HepG2 (cell line): ENCODE measurements around the gene ACAA2. TPM values are rescaled to one million over a fixed set of nuclear protein-coding genes. Genes with fewer than 3 reads are reported as not detected.

ENCODE experiments used
- ARID3A ChIP-seq: IDR thresholded peaks from 2 replicates; pipeline ENCODE4 v1.6.1; 2012; ENCODE audit warnings: low read depth, low read length, improper control_type of control experiment
- BRF2 ChIP-seq: sonication (generic); formaldehyde crosslinking; IDR thresholded peaks from 2 replicates; pipeline ENCODE4 v1.8.1; 2022; ENCODE audit warnings: mild to moderate bottlenecking, missing genetic modification reagents
- CBX1 ChIP-seq: IDR thresholded peaks from one replicate; pipeline ENCODE4 v1.6.1; 2016; ENCODE audit warnings: antibody characterized with exemption, low read depth
- DMTF1 ChIP-seq: sonication (generic); formaldehyde crosslinking; IDR thresholded peaks from 2 replicates; pipeline ENCODE4 v1.4.0; 2020; ENCODE audit warnings: mild to moderate bottlenecking, missing genetic modification reagents
- GLI4 ChIP-seq: sonication (generic); formaldehyde crosslinking; IDR thresholded peaks from 2 replicates; pipeline ENCODE4 v1.5.1; 2020; ENCODE audit warnings: missing genetic modification reagents, mild to moderate bottlenecking, moderate library complexity, borderline replicate concordance
- HCFC1 ChIP-seq: fragments of 150-350 bp; IDR thresholded peaks from 2 replicates; pipeline ENCODE4 v1.6.1; 2014; ENCODE audit warnings: low read depth, low read length
- HDAC1 ChIP-seq: sonication (generic); formaldehyde crosslinking; IDR thresholded peaks from 2 replicates; pipeline ENCODE4 v1.5.1; 2020; ENCODE audit warnings: mild to moderate bottlenecking, missing genetic modification reagents
- HNF4G ChIP-seq, 2 experiments: sonication (generic) in 1 of 2; formaldehyde crosslinking in 1 of 2; IDR thresholded peaks; 2 replicates each; pipeline versions ENCODE4 v1.4.0 to v1.6.1; 2011 to 2020; ENCODE audit warnings: borderline replicate concordance in 2 of 2, low read depth in 2 of 2, mild to moderate bottlenecking in 2 of 2, low read length in 1 of 2, missing genetic modification reagents in 1 of 2, moderate library complexity in 1 of 2
- HNRNPUL1 ChIP-seq: fragments of 200-400 bp; formaldehyde crosslinking; IDR thresholded peaks from 2 replicates; pipeline ENCODE4 v1.6.1; 2017; ENCODE audit warnings: low read depth, mild to moderate bottlenecking, low read length, moderate library complexity
- KDM3A ChIP-seq: IDR thresholded peaks from 2 replicates; pipeline ENCODE4 v1.6.1; 2018; ENCODE audit warnings: low read depth, missing compliant biosample characterization
- KDM6A ChIP-seq: IDR thresholded peaks from 2 replicates; pipeline ENCODE4 v1.6.1; 2016; ENCODE audit warnings: low read depth
- NR2C2 ChIP-seq: sonication (generic); formaldehyde crosslinking; IDR thresholded peaks from 2 replicates; pipeline ENCODE4 v1.4.0; 2020; ENCODE audit warnings: missing genetic modification reagents, mild to moderate bottlenecking, moderate library complexity, borderline replicate concordance
- POLR2AphosphoS5 ChIP-seq: IDR thresholded peaks from 2 replicates; pipeline ENCODE4 v1.6.1; 2012; ENCODE audit warnings: low read depth, low read length
- RXRB ChIP-seq: IDR thresholded peaks from 2 replicates; pipeline ENCODE4 v1.6.1; 2016; ENCODE audit warnings: borderline replicate concordance, missing genetic modification reagents, missing compliant biosample characterization
- SIX1 ChIP-seq: sonication (generic); formaldehyde crosslinking; IDR thresholded peaks from 2 replicates; pipeline ENCODE4 v1.4.0; 2020; ENCODE audit warnings: missing genetic modification reagents, borderline replicate concordance
- SIX4 ChIP-seq: sonication (generic); formaldehyde crosslinking; IDR thresholded peaks from 2 replicates; pipeline ENCODE4 v1.4.0; 2020; ENCODE audit warnings: missing genetic modification reagents
- ZMYM2 ChIP-seq: sonication (generic); formaldehyde crosslinking; IDR thresholded peaks from 2 replicates; pipeline ENCODE4 v1.8.0; 2022; ENCODE audit warnings: mild to moderate bottlenecking, missing genetic modification reagents
- ZMYM4 ChIP-seq: sonication (generic); formaldehyde crosslinking; IDR thresholded peaks from 2 replicates; pipeline ENCODE4 v1.8.1; 2023; ENCODE audit warnings: mild to moderate bottlenecking, missing genetic modification reagents
- ZNF12 ChIP-seq: sonication (generic); formaldehyde crosslinking; IDR thresholded peaks from 2 replicates; pipeline ENCODE4 v1.5.0; 2020; ENCODE audit warnings: missing genetic modification reagents
- ZNF343 ChIP-seq: sonication (generic); formaldehyde crosslinking; IDR thresholded peaks from 2 replicates; pipeline ENCODE4 v1.4.0; 2020; ENCODE audit warnings: mild to moderate bottlenecking, missing genetic modification reagents
- ZNF567 ChIP-seq: sonication (generic); formaldehyde crosslinking; IDR thresholded peaks from 2 replicates; pipeline ENCODE4 v1.8.1; 2023; ENCODE audit warnings: mild to moderate bottlenecking, missing genetic modification reagents, borderline replicate concordance
- ZNF614 ChIP-seq: IDR thresholded peaks from 2 replicates; pipeline ENCODE4 v1.6.1; 2018; ENCODE audit warnings: missing biosample characterization, missing genetic modification reagents, inconsistent platforms, borderline replicate concordance
- ZNF670 ChIP-seq: sonication (generic); formaldehyde crosslinking; IDR thresholded peaks from 2 replicates; pipeline ENCODE4 v1.8.0; 2022; ENCODE audit warnings: mild to moderate bottlenecking, missing genetic modification reagents, borderline replicate concordance
- ZNF709 ChIP-seq: sonication (generic); formaldehyde crosslinking; IDR thresholded peaks from 2 replicates; pipeline ENCODE4 v1.5.0; 2020; ENCODE audit warnings: mild to moderate bottlenecking, missing genetic modification reagents
- ZNF781 ChIP-seq: sonication (generic); formaldehyde crosslinking; IDR thresholded peaks from 2 replicates; pipeline ENCODE4 v1.5.1; 2020; ENCODE audit warnings: borderline replicate concordance, mild to moderate bottlenecking, missing genetic modification reagents; ENCODE audit errors: not compliant biosample characterization
- ZNF878 ChIP-seq: sonication (generic); formaldehyde crosslinking; IDR thresholded peaks from 2 replicates; pipeline ENCODE4 v1.8.1; 2023; ENCODE audit warnings: mild to moderate bottlenecking, missing genetic modification reagents, moderate library complexity
- polyA plus RNA-seq, 8 experiments: library from polyadenylated mRNA; depleted of rRNA in 3 of 8; stranded (reverse) in 7 of 8; unstranded in 1 of 8; fragments of >200 nt; fragmentation: Illumina TruSeq in 4 of 8; extraction: Trizol in 4 of 8; gene quantifications; 2 replicates each; pipeline versions ENCODE4 v1.2.1 to v1.2.3, GENCODE V29; 2011 to 2016; ENCODE audit warnings: low read depth in 4 of 8, missing spikeins in 1 of 8, mixed read lengths in 1 of 8; ENCODE audit not compliant: insufficient read depth in 1 of 8
- total RNA-seq, 5 experiments: library from RNA; depleted of rRNA; stranded (reverse); fragments of >200 nt; fragmentation: Illumina TruSeq; extraction: Trizol; gene quantifications; 2 replicates each; pipeline ENCODE4 v1.2.3, GENCODE V29; 2016; ENCODE audit warnings: low read depth in 1 of 5

ACAA2 gene
- total and polyA plus RNA-seq, 2 of the 13 experiments (the other 11 are each of a cell fraction or from before 2014, with no cell fraction given), result 51.6 to 182 TPM

GRCh38 chr18:49832221-49832647, 18.9 kb upstream of the ACAA2 start (continued):
- TF ChIP-seq GLI4, result no peak
- TF ChIP-seq ZNF878 (CRISPR knock-in tag), result peak; percentile 65; the same call in 1 of the 2 replicates
- peak; percentile 59; the same call in 1 of the 2 replicates for TF ChIP-seq ZMYM4
- peak; percentile 69; the same call in 1 of the 2 replicates for TF ChIP-seq KDM6A (CRISPR knock-in tag)
- TF ChIP-seq ZNF12, result no peak
- 0 out of 2 replicates have a peak, but pooled peaks have one; percentile 24 for TF ChIP-seq ZMYM2 (CRISPR knock-in tag)
- peak; percentile 90 for TF ChIP-seq NR2C2
- TF ChIP-seq HNRNPUL1, result no peak
- no peak for TF ChIP-seq ZNF567 (CRISPR knock-in tag)
- TF ChIP-seq DMTF1 (CRISPR knock-in tag), result no peak
- no peak for TF ChIP-seq ZNF781 (CRISPR knock-in tag)
- peak; percentile 48; the same call in 1 of the 2 replicates for TF ChIP-seq SIX1
- TF ChIP-seq HNF4G (IDR thresholded peaks at IDR 0.05; ENCODE audit: borderline replicate concordance, low read depth, low read length), result peak; percentile 94
- TF ChIP-seq HNF4G (CRISPR knock-in tag; IDR thresholded peaks at IDR 0.05; ENCODE audit: borderline replicate concordance, low read depth), result peak; percentile 84
- peak; percentile 83 for TF ChIP-seq ARID3A
- peak; percentile 76 for TF ChIP-seq HDAC1 (CRISPR knock-in tag)
- no peak for TF ChIP-seq HCFC1
- TF ChIP-seq ZNF343 (CRISPR knock-in tag), result peak; percentile 17; the same call in 1 of the 2 replicates
- TF ChIP-seq ZNF709 (CRISPR knock-in tag), result no peak
- no peak for TF ChIP-seq POLR2AphosphoS5
- no peak for TF ChIP-seq BRF2 (CRISPR knock-in tag)
- TF ChIP-seq SIX4 (CRISPR knock-in tag), result peak; percentile 37; the same call in 1 of the 2 replicates
- TF ChIP-seq RXRB, result peak; percentile 88
- peak; percentile 70; the same call in 1 of the 2 replicates for TF ChIP-seq ZNF614 (CRISPR knock-in tag)
- TF ChIP-seq KDM3A, result 0 out of 2 replicates have a peak, but pooled peaks have one; percentile 51
- peak; percentile 62; the same call in 1 of the 2 replicates for TF ChIP-seq ZNF670 (CRISPR knock-in tag)
- no peak for TF ChIP-seq CBX1
